IMR-90 (cell line): ENCODE results near the gene VMO1.

Experiments used
- BHLHE40 ChIP-seq: fragments of 150-350 bp; IDR thresholded peaks from 2 replicates; pipeline ENCODE4 v1.6.1; 2016; ENCODE audit warnings: mild to moderate bottlenecking, low read depth, low read length
- CTCF ChIP-seq: conservative IDR thresholded peaks from 2 replicates; pipeline ENCODE4 v1.5.1; 2012; ENCODE audit warnings: mild to moderate bottlenecking, low read depth, low read length, improper control_type of control experiment
- FOS ChIP-seq: fragments of 150-350 bp; IDR thresholded peaks from 2 replicates; pipeline ENCODE4 v1.6.1; 2016; ENCODE audit warnings: low read depth, low read length
- MXI1 ChIP-seq: IDR thresholded peaks from 2 replicates; pipeline ENCODE4 v1.6.1; 2012; ENCODE audit warnings: low read depth, mild to moderate bottlenecking, low read length, moderate library complexity, borderline replicate concordance
- POLR2A ChIP-seq: IDR thresholded peaks from 2 replicates; pipeline ENCODE4 v1.6.1; 2012; ENCODE audit warnings: mild to moderate bottlenecking, low read depth, low read length
- RFX5 ChIP-seq: IDR thresholded peaks from 2 replicates; pipeline ENCODE4 v1.8.0; 2012; ENCODE audit warnings: low read depth, mild to moderate bottlenecking, low read length, moderate library complexity
- SMC3 ChIP-seq: fragments of 150-350 bp; IDR thresholded peaks from 2 replicates; pipeline ENCODE4 v1.6.1; 2016; ENCODE audit warnings: low read depth, mild to moderate bottlenecking, antibody characterized with exemption, low read length, moderate library complexity

- TF ChIP-seq CTCF: no peak
- TF ChIP-seq FOS: no peak
- TF ChIP-seq POLR2A: no peak
- TF ChIP-seq RFX5: no peak
- TF ChIP-seq BHLHE40: no peak
- no peak for TF ChIP-seq SMC3
- no peak for TF ChIP-seq MXI1
Observed at GRCh38 chr17:4741544-4741943, 44.6 kb downstream of the VMO1 start.
